Gastroesophageal sphincter (tissue), 4 donors: ENCODE results near the gene RNF213. TPM values are rescaled to one million over a fixed set of nuclear protein-coding genes. Genes with fewer than 3 reads are reported as not detected.

Experiments used
- ATAC-seq: fragments of 150-250 bp; one replicate; pipeline ENCODE4 v1.9.1; 2016; ENCODE audit warnings: mild to moderate bottlenecking, moderate library complexity
- H3K27ac ChIP-seq, 4 donors: fragments of 200-600 bp; sonication (generic) in 3 of 4; 1 replicate in 3 of 4; 2 replicates in 1 of 4; pipeline ENCODE4 v1.5.1; 2016 to 2019
- H3K27me3 ChIP-seq: fragments of 200-600 bp; sonication (generic); one replicate; pipeline ENCODE4 v1.5.1; 2019
- H3K36me3 ChIP-seq, 2 donors: fragments of 200-600 bp; sonication (generic); one replicate each; pipeline ENCODE4 v1.5.1; 2019; ENCODE audit warnings: control low read depth in 1 of 2
- H3K4me1 ChIP-seq, 3 donors: fragments of 200-600 bp; sonication (generic); 1 replicate in 2 of 3; 2 replicates in 1 of 3; pipeline ENCODE4 v1.5.1; 2016 to 2019; ENCODE audit warnings: control low read depth in 2 of 3
- H3K4me3 ChIP-seq, 2 donors: fragments of 200-600 bp; sonication (generic); one replicate each; pipeline ENCODE4 v1.5.1; 2019; ENCODE audit warnings: mild to moderate bottlenecking in 1 of 2, moderate library complexity in 1 of 2
- H3K9me3 ChIP-seq, 3 donors: fragments of 200-600 bp; sonication (generic); one replicate each; pipeline ENCODE4 v1.5.1; 2017 to 2019; ENCODE audit warnings: control low read depth in 2 of 3
- CTCF ChIP-seq, 4 experiments: fragments of 200-600 bp in 2 of 4; fragments of 450-650 bp in 2 of 4; sonication (generic) in 1 of 4; IDR thresholded peaks; one replicate each; pipeline ENCODE4 v1.5.1; 2017 to 2019; ENCODE audit warnings: antibody characterized with exemption in 4 of 4, mild to moderate bottlenecking in 2 of 4, moderate library complexity in 2 of 4
- EP300 ChIP-seq: sonication (generic); formaldehyde crosslinking; IDR thresholded peaks from one replicate; pipeline ENCODE4 v1.6.1; 2017; ENCODE audit warnings: antibody characterized with exemption, mild to moderate bottlenecking
- POLR2A ChIP-seq, 2 donors: fragments of 450-650 bp; IDR thresholded peaks; one replicate each; pipeline ENCODE4 v1.6.1; 2017; ENCODE audit warnings: antibody characterized with exemption in 2 of 2, mild to moderate bottlenecking in 2 of 2, moderate library complexity in 1 of 2
- POLR2AphosphoS5 ChIP-seq: sonication (generic); formaldehyde crosslinking; IDR thresholded peaks from one replicate; pipeline ENCODE4 v1.6.1; 2017; ENCODE audit warnings: antibody characterized with exemption
- WGBS, 2 donors: methylation state at CpG; one replicate each; pipeline ENCODE4 v1.1.5; 2018; ENCODE audit warnings: low coverage in 1 of 2; 5-methylcytosine and 5-hydroxymethylcytosine counted together
- total RNA-seq, 4 donors: library from RNA; depleted of rRNA; stranded (reverse); fragments of >200 nt; gene quantifications; one replicate each; pipeline ENCODE4 v1.1.0, GENCODE V29; 2016

The RNF213 gene
- total RNA-seq, 4 donors from 2014 or later: 59.2 to 87.6 (median 67.8) TPM

GRCh38 chr17:80285237-80285920 is 24.7 kb downstream of the RNF213 start:
- ATAC-seq: no peak
- TF ChIP-seq EP300: no peak

GRCh38 chr17:80286638-80286960 is 25.9 kb downstream of the RNF213 start:
- peaks cover 0 to 4% (median 0%) of the 10 kb centered on the region in 3 donors for H3K4me1 ChIP-seq
- 71% methylated on average over 1 of the region's 5 CpGs; no CpG with 5 or more reads in 1 of the 2 donors for WGBS, 2 donors
- peaks cover 0 to 97% of the 10 kb centered on the region in 2 donors for H3K36me3 ChIP-seq
- H3K4me3 ChIP-seq: no peak overlapping the region
- no peaks in the 10 kb centered on the region for H3K27me3 ChIP-seq
- TF ChIP-seq POLR2A (IDR thresholded peaks at IDR 0.05) (no peak), POLR2AphosphoS5 (no peak), CTCF (IDR thresholded peaks at IDR 0.05) (no peak), EP300 (no peak)
- H3K9me3 ChIP-seq: no peaks in the 10 kb centered on the region
- ATAC-seq: no peak
- no peak overlapping the region for H3K27ac ChIP-seq

More at GRCh38 chr17:80285237-80285920, 24.7 kb downstream of the RNF213 start:
- no peak overlapping the region for H3K27ac ChIP-seq
- no peaks in the 10 kb centered on the region for H3K27me3 ChIP-seq
- WGBS, 2 donors: 89 to 93% methylated on average over 3 to 8 of the region's 19 CpGs
- peaks cover 0 to 5% (median under 1%) of the 10 kb centered on the region in 3 donors for H3K4me1 ChIP-seq
- no peaks in the 10 kb centered on the region for H3K9me3 ChIP-seq
- H3K4me3 ChIP-seq: no peak overlapping the region
- peaks cover 0 to 91% of the 10 kb centered on the region in 2 donors for H3K36me3 ChIP-seq

DNA sequence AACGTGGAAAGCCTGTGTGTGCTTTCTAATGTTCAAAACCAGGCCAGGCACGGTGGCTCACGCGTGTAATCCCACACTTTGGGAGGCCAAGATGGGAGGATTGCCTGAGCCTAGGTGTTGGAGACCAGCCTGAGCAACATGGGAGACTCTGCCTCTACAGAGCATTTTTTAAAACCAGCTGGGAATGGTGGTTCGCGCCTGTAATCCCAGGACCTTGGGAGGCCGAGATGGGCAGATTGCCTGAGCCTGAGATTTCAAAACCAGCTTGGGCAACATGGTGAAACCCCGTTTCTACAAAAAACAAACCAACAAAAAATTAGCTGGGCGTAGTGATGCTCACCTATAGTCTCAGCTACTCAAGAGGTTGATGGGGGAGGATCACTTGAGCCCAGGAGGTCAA is 26.4 kb downstream of the RNF213 start:
- 91 to 95% methylated on average over 5 to 6 of the region's 9 CpGs for WGBS, 2 donors
- Histone ChIP-seq H3K27me3 (no peaks in the 10 kb centered on the region), H3K9me3 (no peaks in the 10 kb centered on the region), H3K27ac (no peak overlapping the region), H3K36me3 (peaks cover 0 to 97% of the 10 kb centered on the region in 2 donors), H3K4me1 (peaks cover 0 to 4% (median 0%) of the 10 kb centered on the region in 3 donors), H3K4me3 (no peak overlapping the region)
- TF ChIP-seq POLR2A (IDR thresholded peaks at IDR 0.05) (no peak), CTCF (IDR thresholded peaks at IDR 0.05) (no peak), POLR2AphosphoS5 (no peak), EP300 (no peak)
- ATAC-seq: no peak

DNA sequence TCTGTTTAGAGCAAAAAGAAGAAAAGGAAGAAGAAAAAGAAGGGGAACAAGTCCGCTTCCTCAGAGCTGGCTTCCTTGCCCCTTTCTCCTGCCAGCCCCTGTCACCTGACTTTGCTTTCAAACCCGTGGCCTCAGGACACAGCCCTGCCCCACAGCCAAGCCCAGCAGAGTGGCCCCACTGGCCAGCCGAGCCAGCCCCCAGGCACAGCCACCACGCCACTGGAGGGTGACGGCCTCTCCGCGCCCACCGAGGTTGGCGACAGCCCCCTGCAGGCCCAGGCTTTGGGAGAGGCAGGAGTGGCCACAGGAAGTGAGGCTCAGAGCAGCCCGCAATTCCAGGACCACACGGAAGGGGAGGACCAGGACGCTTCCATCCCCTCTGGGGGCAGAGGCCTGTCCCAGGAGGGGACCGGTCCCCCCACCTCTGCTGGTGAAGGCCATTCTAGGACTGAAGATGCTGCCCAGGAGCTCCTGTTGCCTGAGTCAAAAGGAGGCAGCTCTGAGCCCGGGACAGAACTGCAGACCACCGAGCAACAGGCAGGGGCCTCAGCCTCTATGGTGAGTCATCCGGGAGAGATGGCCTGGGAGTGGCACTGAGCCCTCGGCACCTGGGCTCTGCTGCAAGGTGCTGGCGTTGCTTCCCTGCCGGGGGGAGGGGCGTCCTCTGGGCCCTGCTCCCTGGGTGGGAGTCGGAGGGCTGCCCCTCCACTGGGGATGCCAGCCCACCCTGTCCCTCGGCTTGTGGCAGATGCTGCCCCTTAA is 27.3 kb downstream of the RNF213 start:
- peaks cover 0 to 4% (median 0%) of the 10 kb centered on the region in 3 donors for H3K4me1 ChIP-seq
- H3K4me3 ChIP-seq: no peak overlapping the region
- no peak for ATAC-seq
- TF ChIP-seq CTCF (IDR thresholded peaks at IDR 0.05) (no peak), POLR2AphosphoS5 (no peak)
- H3K9me3 ChIP-seq: no peaks in the 10 kb centered on the region
- 67% methylated on average over 4 of the region's 22 CpGs; no CpG with 5 or more reads in 1 of the 2 donors for WGBS, 2 donors
- no peaks in the 10 kb centered on the region for H3K27me3 ChIP-seq
- H3K36me3 ChIP-seq: peaks cover 0 to 98% of the 10 kb centered on the region in 2 donors
- no peak overlapping the region for H3K27ac ChIP-seq

DNA sequence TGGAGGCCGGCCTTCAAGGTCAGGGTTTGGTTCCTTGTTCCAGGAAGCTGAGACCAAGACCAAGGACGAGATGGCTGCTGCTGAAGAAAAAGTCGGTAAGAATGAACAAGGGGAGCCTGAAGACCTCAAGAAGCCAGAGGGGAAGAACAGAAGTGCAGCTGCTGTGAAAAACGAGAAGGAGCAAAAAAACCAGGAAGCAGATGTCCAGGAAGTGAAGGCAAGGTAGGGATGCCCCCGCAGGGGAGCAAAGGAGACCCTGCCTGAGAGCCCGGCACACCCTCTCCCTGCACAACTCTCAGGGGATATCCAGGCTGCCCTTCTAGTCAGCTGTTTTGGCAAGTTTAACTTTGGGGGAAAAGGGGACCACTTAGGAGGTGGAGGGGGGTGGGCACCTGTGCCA is 29.0 kb downstream of the RNF213 start:
- TF ChIP-seq POLR2AphosphoS5 (no peak), CTCF (IDR thresholded peaks at IDR 0.05) (no peak), EP300 (no peak), POLR2A (IDR thresholded peaks at IDR 0.05) (no peak)
- peaks cover 0 to 98% of the 10 kb centered on the region in 2 donors for H3K36me3 ChIP-seq
- WGBS, 2 donors: 43 to 61% methylated on average over 1 to 6 of the region's 6 CpGs
- no peaks in the 10 kb centered on the region for H3K9me3 ChIP-seq
- no peak overlapping the region for H3K4me3 ChIP-seq
- H3K4me1 ChIP-seq: no peaks in the 10 kb centered on the region
- no peaks in the 10 kb centered on the region for H3K27me3 ChIP-seq
- H3K27ac ChIP-seq: no peak overlapping the region
- no peak for ATAC-seq
